HFF-Myc (cell line): ENCODE measurements around the gene DAAM1.
A peak's percentile ranks its signal among the peaks of the same experiment; 100 is the strongest.

Experiments
- DNase-seq: peaks from one replicate; pipeline ENCODE4 v3.0.0-alpha.2; 2011; ENCODE audit warnings: low read depth; ENCODE audit errors: extremely low read depth
- H3K4me3 ChIP-seq: replicated peaks from 2 replicates; pipeline ENCODE4 v1.5.1; 2011; ENCODE audit warnings: low read depth, mild to moderate bottlenecking, control low read depth, low read length
- CTCF ChIP-seq: IDR thresholded peaks from 2 replicates; pipeline ENCODE4 v1.5.1; 2012; ENCODE audit warnings: mild to moderate bottlenecking, low read depth, low read length, control low read depth; ENCODE audit errors: missing control alignments

The DAAM1 gene

GRCh38 chr14:59249029-59249428, 60.6 kb downstream of the DAAM1 start:
- TF ChIP-seq CTCF: no peak
- no peak overlapping the region for H3K4me3 ChIP-seq
- no peak for DNase-seq

- no peak for DNase-seq
- TF ChIP-seq CTCF: no peak
- no peak overlapping the region for H3K4me3 ChIP-seq
These were observed 63.6 kb downstream of the DAAM1 start for GRCh38 chr14:59251811-59252771.

GRCh38 chr14:59252772-59253500, 64.5 kb downstream of the DAAM1 start:
- no peak overlapping the region for H3K4me3 ChIP-seq
- TF ChIP-seq CTCF: no peak
- no peak for DNase-seq

- no peak for DNase-seq
- TF ChIP-seq CTCF: no peak
- no peak overlapping the region for H3K4me3 ChIP-seq
These were observed 65.1 kb downstream of the DAAM1 start for GRCh38 chr14:59253527-59253926.

- no peak for TF ChIP-seq CTCF
- H3K4me3 ChIP-seq: no peak overlapping the region
These were observed 65.9 kb downstream of the DAAM1 start for GRCh38 chr14:59254146-59254910.

GRCh38 chr14:59254911-59255545, 66.6 kb downstream of the DAAM1 start:
- DNase-seq: no peak
- TF ChIP-seq CTCF: no peak
- H3K4me3 ChIP-seq: no peak overlapping the region

More at GRCh38 chr14:59254146-59254910, 65.9 kb downstream of the DAAM1 start:
- DNase-seq: peak; percentile 81
